Kidney epithelial cell (primary cell): Measurements from ENCODE around the gene CMTM4. TPM values are rescaled to one million over a fixed set of nuclear protein-coding genes. Genes with fewer than 3 reads are reported as not detected.

Source experiments
- DNase-seq: peaks from one replicate; pipeline ENCODE4 v3.0.0-alpha.2; 2010; ENCODE audit warnings: low read depth
- H3K27me3 ChIP-seq: 2 replicates; pipeline ENCODE4 v1.6.0; 2011; ENCODE audit warnings: low read length; ENCODE audit not compliant: control insufficient read depth, insufficient read depth
- H3K36me3 ChIP-seq: 2 replicates; pipeline ENCODE4 v1.5.1; 2011; ENCODE audit warnings: low read length; ENCODE audit not compliant: control insufficient read depth, insufficient read depth
- H3K4me3 ChIP-seq: 2 replicates; pipeline ENCODE4 v1.5.1; 2011; ENCODE audit warnings: low read depth, mild to moderate bottlenecking, control low read depth, low read length
- CTCF ChIP-seq: IDR thresholded peaks from 2 replicates; pipeline ENCODE4 v1.5.1; 2011; ENCODE audit warnings: mild to moderate bottlenecking, moderate library complexity, low read length, control low read depth, inconsistent platforms; ENCODE audit not compliant: insufficient read depth, poor library complexity, severe bottlenecking
- total RNA-seq: library from RNA; depleted of rRNA; stranded (reverse); fragments of >200 nt; gene quantifications from 2 replicates; pipeline ENCODE4 v1.2.3, GENCODE V29; 2015

Gene CMTM4
- total RNA-seq, 1 donor from 2014 or later: 75.2 TPM

- Histone ChIP-seq H3K27me3 (peaks cover 3% of the 10 kb centered on the region), H3K4me3 (no peak overlapping the region), H3K36me3 (no peaks in the 10 kb centered on the region)
- TF ChIP-seq CTCF: no peak
- no peak for DNase-seq
These were observed 3.4 kb downstream of the CMTM4 start for GRCh38 chr16:66693149-66693548.

- no peaks in the 10 kb centered on the region for H3K36me3 ChIP-seq
- DNase-seq: no peak
- H3K4me3 ChIP-seq: no peak overlapping the region
- H3K27me3 ChIP-seq: peaks cover 3% of the 10 kb centered on the region
- TF ChIP-seq CTCF: no peak
These were observed 4.2 kb downstream of the CMTM4 start for GRCh38 chr16:66692341-66692740.

- no peak overlapping the region for H3K4me3 ChIP-seq
- H3K27me3 ChIP-seq: no peaks in the 10 kb centered on the region
- no peak for DNase-seq
- no peak for TF ChIP-seq CTCF
- no peaks in the 10 kb centered on the region for H3K36me3 ChIP-seq
These were observed 5.3 kb downstream of the CMTM4 start for GRCh38 chr16:66691234-66691633.

GRCh38 chr16:66690106-66690847 is 6.3 kb downstream of the CMTM4 start:
- no peak for DNase-seq
- H3K4me3 ChIP-seq: no peak overlapping the region
- H3K27me3 ChIP-seq: no peaks in the 10 kb centered on the region
- H3K36me3 ChIP-seq: no peaks in the 10 kb centered on the region
- TF ChIP-seq CTCF: no peak

- no peak overlapping the region for H3K4me3 ChIP-seq
- no peak for TF ChIP-seq CTCF
These were observed 7.3 kb downstream of the CMTM4 start for GRCh38 chr16:66689282-66689681.

More at GRCh38 chr16:66689282-66689681, 7.3 kb downstream of the CMTM4 start:
- H3K27me3 ChIP-seq: no peaks in the 10 kb centered on the region
- DNase-seq: no peak
- no peaks in the 10 kb centered on the region for H3K36me3 ChIP-seq
